K562 (cell line): Measurements from ENCODE around the gene LGR6.

ENCODE experiments used
- ARID3B ChIP-seq: fragments of 250-450 bp; sonication (Bioruptor Pico); IDR thresholded peaks from 2 replicates; pipeline ENCODE4 v1.4.0; 2020; ENCODE audit warnings: borderline replicate concordance
- ATF3 ChIP-seq, 2 experiments: fragments of 450-650 bp in 1 of 2; sonication (generic) in 1 of 2; formaldehyde crosslinking in 1 of 2; IDR thresholded peaks in 1 of 2; conservative IDR thresholded peaks in 1 of 2; 2 replicates each; pipeline versions ENCODE4 v1.6.1 to v1.8.1; 2016 to 2023; ENCODE audit warnings: mild to moderate bottlenecking in 2 of 2, moderate library complexity in 2 of 2, inconsistent platforms in 1 of 2, missing genetic modification reagents in 1 of 2
- CEBPB ChIP-seq: fragments of 450-650 bp; IDR thresholded peaks from 2 replicates; pipeline ENCODE4 v1.6.1; 2016; ENCODE audit warnings: missing genetic modification characterization, missing compliant biosample characterization
- CTCF ChIP-seq, 3 experiments: IDR thresholded peaks in 2 of 3; conservative IDR thresholded peaks in 1 of 3; 2 replicates each; pipeline ENCODE4 v1.5.1; 2011 to 2012; ENCODE audit warnings: low read length in 3 of 3, mild to moderate bottlenecking in 3 of 3, control low read depth in 2 of 3, improper control_type of control experiment in 1 of 3, inconsistent platforms in 1 of 3, low read depth in 1 of 3, mixed read lengths in 1 of 3, moderate library complexity in 1 of 3; ENCODE audit not compliant: insufficient read depth in 2 of 3
- EP300 ChIP-seq: IDR thresholded peaks from 2 replicates; pipeline ENCODE4 v1.6.1; 2012; ENCODE audit warnings: low read length, improper control_type of control experiment
- MAX ChIP-seq: sonication (generic); formaldehyde crosslinking; IDR thresholded peaks from 2 replicates; pipeline ENCODE4 v1.9.0; 2022; ENCODE audit warnings: mild to moderate bottlenecking, missing genetic modification reagents
- POLR2A ChIP-seq: fragments of 450-650 bp; conservative IDR thresholded peaks from 2 replicates; pipeline ENCODE4 v1.6.1; 2016
- SRF ChIP-seq, 2 experiments: fragments of 250-450, 450-650 bp in 1 of 2; sonication (Bioruptor Pico) in 1 of 2; sonication (generic) in 1 of 2; formaldehyde crosslinking; IDR thresholded peaks; 2 replicates each; pipeline versions ENCODE4 v1.5.0 to v1.5.1; 2020 to 2022; ENCODE audit warnings: mild to moderate bottlenecking in 1 of 2, missing genetic modification reagents in 1 of 2
- WHSC1 ChIP-seq: IDR thresholded peaks from one replicate; pipeline ENCODE4 v1.6.1; 2012; ENCODE audit warnings: low read length, control low read depth, inconsistent platforms
- ZBTB49 ChIP-seq: sonication (generic); formaldehyde crosslinking; IDR thresholded peaks from 2 replicates; pipeline ENCODE4 v1.8.0; 2022; ENCODE audit warnings: missing genetic modification reagents, mild to moderate bottlenecking, borderline replicate concordance
- ZNF76 ChIP-seq: fragments of 250-450 bp; sonication (Bioruptor Pico); IDR thresholded peaks from 2 replicates; pipeline ENCODE4 v1.4.0; 2020; ENCODE audit warnings: mild to moderate bottlenecking, moderate library complexity, borderline replicate concordance

GRCh38 chr1:202162418-202163280 is 30.9 kb upstream of the LGR6 start:
- TF ChIP-seq EP300 (no peak; the same call in 1 of the 2 replicates), ATF3 (IDR thresholded peaks at IDR 0.05) (peak; percentile 63), ATF3 (CRISPR knock-in tag; conservative IDR thresholded peaks at IDR 0.05) (no peak), ZNF76 (CRISPR knock-in tag) (no peak), ARID3B (no peak), ZBTB49 (CRISPR knock-in tag) (no peak), CEBPB (tag) (peak; percentile 85), SRF (CRISPR knock-in tag; IDR thresholded peaks at IDR 0.05) (peak in 1 of 2 experiments; percentile 73; a peak in 1 of 4 replicates), WHSC1 (no peak), POLR2A (peak; percentile 69), MAX (CRISPR knock-in tag) (peak; percentile 40; the same call in 1 of the 2 replicates), CTCF (IDR thresholded peaks at IDR 0.05 in 2 of 3, conservative IDR thresholded peaks at IDR 0.05 in 1 of 3; ENCODE audit: insufficient read depth in 2 of 3, low read depth in 1 of 3, low read length in 3 of 3) (no peak)
